Nephron progenitor cell (in vitro differentiated cells): ENCODE measurements around the gene SLC7A7.

Experiments
- DNase-seq: peaks from one replicate; pipeline ENCODE4 v3.0.0; 2021
- H3K27ac Mint-ChIP-seq: 2 replicates; pipeline ENCODE4 v1.8.0; 2021; ENCODE audit warnings: mild to moderate bottlenecking, moderate library complexity, mixed read lengths
- H3K27me3 Mint-ChIP-seq: 2 replicates; pipeline ENCODE4 v1.8.0; 2021; ENCODE audit warnings: mild to moderate bottlenecking, low read depth, mixed read lengths; ENCODE audit not compliant: poor library complexity
- H3K36me3 Mint-ChIP-seq: 2 replicates; pipeline ENCODE4 v1.8.0; 2021; ENCODE audit warnings: low read depth, mixed read lengths
- H3K4me1 Mint-ChIP-seq: 2 replicates; pipeline ENCODE4 v1.8.0; 2021; ENCODE audit warnings: mixed read lengths
- H3K4me3 Mint-ChIP-seq: 2 replicates; pipeline ENCODE4 v1.8.0; 2021; ENCODE audit warnings: mild to moderate bottlenecking, moderate library complexity, mixed read lengths
- H3K9me3 Mint-ChIP-seq: 2 replicates; pipeline ENCODE4 v1.8.0; 2021; ENCODE audit warnings: mild to moderate bottlenecking, moderate library complexity, mixed read lengths
- TF ChIP-seq, protein P1 (sequence below): fragments of 200-600 bp; sonication (generic); IDR thresholded peaks from 2 replicates; pipeline ENCODE4 v1.5.0; 2021; ENCODE audit warnings: antibody characterized with exemption

The SLC7A7 gene

GRCh38 chr14:22776215-22776614 lies 39.0 kb downstream of the SLC7A7 start:
- peaks cover 12% of the 10 kb centered on the region for H3K36me3 Mint-ChIP-seq
- TF ChIP-seq, protein P1, sequence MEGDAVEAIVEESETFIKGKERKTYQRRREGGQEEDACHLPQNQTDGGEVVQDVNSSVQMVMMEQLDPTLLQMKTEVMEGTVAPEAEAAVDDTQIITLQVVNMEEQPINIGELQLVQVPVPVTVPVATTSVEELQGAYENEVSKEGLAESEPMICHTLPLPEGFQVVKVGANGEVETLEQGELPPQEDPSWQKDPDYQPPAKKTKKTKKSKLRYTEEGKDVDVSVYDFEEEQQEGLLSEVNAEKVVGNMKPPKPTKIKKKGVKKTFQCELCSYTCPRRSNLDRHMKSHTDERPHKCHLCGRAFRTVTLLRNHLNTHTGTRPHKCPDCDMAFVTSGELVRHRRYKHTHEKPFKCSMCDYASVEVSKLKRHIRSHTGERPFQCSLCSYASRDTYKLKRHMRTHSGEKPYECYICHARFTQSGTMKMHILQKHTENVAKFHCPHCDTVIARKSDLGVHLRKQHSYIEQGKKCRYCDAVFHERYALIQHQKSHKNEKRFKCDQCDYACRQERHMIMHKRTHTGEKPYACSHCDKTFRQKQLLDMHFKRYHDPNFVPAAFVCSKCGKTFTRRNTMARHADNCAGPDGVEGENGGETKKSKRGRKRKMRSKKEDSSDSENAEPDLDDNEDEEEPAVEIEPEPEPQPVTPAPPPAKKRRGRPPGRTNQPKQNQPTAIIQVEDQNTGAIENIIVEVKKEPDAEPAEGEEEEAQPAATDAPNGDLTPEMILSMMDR: no peak
- H3K4me3 Mint-ChIP-seq: no peak overlapping the region
- H3K4me1 Mint-ChIP-seq: peaks cover 13% of the 10 kb centered on the region
- no peaks in the 10 kb centered on the region for H3K27me3 Mint-ChIP-seq
- no peak for DNase-seq
- no peaks in the 10 kb centered on the region for H3K9me3 Mint-ChIP-seq
- H3K27ac Mint-ChIP-seq: no peak overlapping the region

GRCh38 chr14:22774011-22774706 lies 41.1 kb downstream of the SLC7A7 start:
- Mint-ChIP-seq H3K27ac (peak overlapping the region; percentile 18), H3K36me3 (peaks cover 32% of the 10 kb centered on the region), H3K27me3 (no peaks in the 10 kb centered on the region), H3K9me3 (no peaks in the 10 kb centered on the region), H3K4me3 (no peak overlapping the region), H3K4me1 (peaks cover 2% of the 10 kb centered on the region)
- TF ChIP-seq, protein P1: no peak
- no peak for DNase-seq

DNA sequence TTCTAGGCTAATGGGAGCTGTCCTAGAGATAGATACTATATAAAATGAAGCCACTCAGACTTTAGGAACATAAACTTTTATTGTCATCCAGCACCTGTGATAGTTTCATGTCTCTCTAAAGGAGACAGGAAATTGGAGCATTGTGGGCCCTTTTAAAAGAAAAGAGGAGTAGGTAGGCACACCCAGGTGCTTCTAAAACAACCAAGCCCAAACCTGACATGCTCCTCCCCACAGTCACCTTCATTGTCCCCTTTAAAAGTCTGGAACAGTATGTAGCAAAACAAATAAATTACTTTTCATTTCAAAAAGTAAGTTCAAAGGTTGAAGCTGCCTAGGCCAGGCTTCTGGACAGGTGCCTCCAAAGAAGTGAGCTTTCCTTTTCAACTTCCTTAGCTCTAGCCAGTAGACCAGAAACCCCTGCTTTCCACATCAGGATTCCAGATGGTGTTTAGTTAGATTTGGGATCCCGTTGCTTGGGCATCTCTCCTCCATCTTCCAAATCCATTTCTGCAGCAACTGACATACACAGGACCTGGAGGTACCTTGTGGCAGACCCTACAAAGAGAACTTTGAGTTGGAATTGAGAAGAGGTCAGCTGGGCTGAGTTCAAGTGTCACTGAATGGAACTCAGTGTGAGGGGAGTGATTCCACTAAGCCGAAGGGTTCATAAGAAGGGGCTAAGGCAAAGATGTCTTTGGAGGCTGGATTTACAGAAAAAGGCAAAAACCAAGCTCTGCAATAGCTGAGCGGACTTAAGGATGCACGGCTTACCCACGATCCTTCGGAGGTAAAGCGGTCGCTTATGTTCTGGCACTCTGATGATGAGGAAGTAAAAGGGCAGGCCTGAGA lies 41.8 kb downstream of the SLC7A7 start:
- Mint-ChIP-seq H3K27ac (peak overlapping the region; percentile 18), H3K36me3 (peaks cover 40% of the 10 kb centered on the region), H3K27me3 (no peaks in the 10 kb centered on the region), H3K4me3 (no peak overlapping the region), H3K4me1 (peaks cover 9% of the 10 kb centered on the region), H3K9me3 (no peaks in the 10 kb centered on the region)
- no peak for DNase-seq
- TF ChIP-seq, protein P1: no peak

GRCh38 chr14:22772725-22773124 lies 42.5 kb downstream of the SLC7A7 start:
- H3K36me3 Mint-ChIP-seq: peaks cover 41% of the 10 kb centered on the region
- TF ChIP-seq, protein P1: no peak
- no peaks in the 10 kb centered on the region for H3K27me3 Mint-ChIP-seq
- H3K4me1 Mint-ChIP-seq: peaks cover 16% of the 10 kb centered on the region
- no peak for DNase-seq
- no peak overlapping the region for H3K27ac Mint-ChIP-seq
- no peaks in the 10 kb centered on the region for H3K9me3 Mint-ChIP-seq
- no peak overlapping the region for H3K4me3 Mint-ChIP-seq

- H3K9me3 Mint-ChIP-seq: peaks cover 6% of the 10 kb centered on the region
- TF ChIP-seq, protein P1: no peak
- DNase-seq: no peak
- H3K4me3 Mint-ChIP-seq: no peak overlapping the region
- peak overlapping the region; percentile 49 for H3K27ac Mint-ChIP-seq
- peaks cover 47% of the 10 kb centered on the region for H3K36me3 Mint-ChIP-seq
- H3K27me3 Mint-ChIP-seq: no peaks in the 10 kb centered on the region
- peaks cover 31% of the 10 kb centered on the region for H3K4me1 Mint-ChIP-seq
These were observed 44.6 kb downstream of the SLC7A7 start for GRCh38 chr14:22770481-22771187.
